HG03521 (cell line): ENCODE measurements around the gene KAT2A.

Experiments used
- ATAC-seq: cut with Tn5 transposase; IDR thresholded peaks from one replicate; pipeline ENCODE4 v1.9.1; 2021; ENCODE audit warnings: mild to moderate bottlenecking, moderate library complexity; ENCODE audit not compliant: unreplicated experiment

Gene KAT2A

DNA sequence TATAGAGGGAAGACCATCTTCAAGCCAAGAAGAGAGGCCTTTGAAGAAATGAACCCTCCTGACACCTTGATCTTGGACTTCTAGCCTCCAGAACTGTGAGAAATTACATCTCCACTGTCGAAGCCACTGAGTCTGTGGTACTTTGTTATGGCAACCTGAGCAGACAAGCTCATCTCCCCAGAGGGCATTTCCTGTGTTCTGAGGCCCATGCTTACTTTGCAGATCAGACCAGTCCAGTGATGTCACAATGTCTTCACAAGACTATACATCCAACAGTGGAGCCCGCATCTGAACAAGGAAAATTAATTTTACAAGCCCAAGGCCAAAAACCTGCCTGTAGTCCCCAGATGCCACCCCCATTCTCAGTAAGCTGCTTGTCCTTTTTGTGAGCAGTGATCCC is 56.0 kb downstream of the KAT2A start:
- ATAC-seq: no peak
